Testis (tissue), 3 donors: Measurements from ENCODE around the gene TJP2. TPM values are rescaled to one million over a fixed set of nuclear protein-coding genes. Genes with fewer than 3 reads are reported as not detected.

Source experiments
- DNase-seq: peaks from one replicate; pipeline ENCODE4 v3.0.0-alpha.2; 2019
- H3K27ac ChIP-seq, 2 donors: fragments of 200-600 bp; sonication (generic); one replicate each; pipeline ENCODE4 v1.5.1; 2019
- H3K27me3 ChIP-seq: fragments of 200-600 bp; sonication (generic); one replicate; pipeline ENCODE4 v1.5.1; 2019
- H3K36me3 ChIP-seq: fragments of 200-600 bp; sonication (generic); one replicate; pipeline ENCODE4 v1.5.1; 2017; ENCODE audit warnings: low read depth; ENCODE audit errors: missing control alignments
- H3K4me1 ChIP-seq: fragments of 200-600 bp; sonication (generic); one replicate; pipeline ENCODE4 v1.5.1; 2019
- H3K4me3 ChIP-seq, 2 donors: fragments of 200-600 bp; sonication (generic); one replicate each; pipeline ENCODE4 v1.5.1; 2017 to 2019
- H3K9me3 ChIP-seq: fragments of 200-600 bp; sonication (generic); one replicate; pipeline ENCODE4 v1.5.1; 2017
- POLR2A ChIP-seq: fragments of 450-650 bp; IDR thresholded peaks from one replicate; pipeline ENCODE4 v1.6.1; 2017; ENCODE audit warnings: antibody characterized with exemption, mild to moderate bottlenecking, moderate library complexity
- WGBS, 2 donors: methylation state at CpG; one replicate each; pipeline ENCODE4 v1.1.5; 2018; 5-methylcytosine and 5-hydroxymethylcytosine counted together
- intact Hi-C: fragments of 100-400 bp; cut with DNase I; formaldehyde crosslinking; loops from one replicate; pipeline ENCODE4 v1.15.1; 2023; ENCODE audit warnings: low total_unique reads
- polyA plus RNA-seq: library from polyadenylated mRNA; stranded (reverse); fragments of 350-450 nt; fragmentation: Illumina TruSeq; extraction: RNeasy Lipid Tissue Mini Kit (QIAGEN cat#74804); gene quantifications from one replicate; pipeline ENCODE4 v1.2.3, GENCODE V29; 2014; ENCODE audit warnings: low read depth, low replicate concordance; ENCODE audit not compliant: insufficient read depth
- total RNA-seq, 2 donors: library from RNA; depleted of rRNA; stranded (reverse); fragments of >200 nt; gene quantifications; one replicate each; pipeline ENCODE4 v1.2.3, GENCODE V29; 2016
- TF ChIP-seq, protein P1 (sequence below), 3 experiments: fragments of 450-650 bp in 2 of 3; fragments of 200-600 bp in 1 of 3; sonication (generic) in 1 of 3; IDR thresholded peaks; one replicate each; pipeline ENCODE4 v1.5.1; 2016 to 2019; ENCODE audit warnings: antibody characterized with exemption in 3 of 3, mild to moderate bottlenecking in 2 of 3, moderate library complexity in 1 of 3

Gene TJP2
- total and polyA plus RNA-seq, 3 donors from 2014 or later: 108 to 168 (median 148) TPM

DNA sequence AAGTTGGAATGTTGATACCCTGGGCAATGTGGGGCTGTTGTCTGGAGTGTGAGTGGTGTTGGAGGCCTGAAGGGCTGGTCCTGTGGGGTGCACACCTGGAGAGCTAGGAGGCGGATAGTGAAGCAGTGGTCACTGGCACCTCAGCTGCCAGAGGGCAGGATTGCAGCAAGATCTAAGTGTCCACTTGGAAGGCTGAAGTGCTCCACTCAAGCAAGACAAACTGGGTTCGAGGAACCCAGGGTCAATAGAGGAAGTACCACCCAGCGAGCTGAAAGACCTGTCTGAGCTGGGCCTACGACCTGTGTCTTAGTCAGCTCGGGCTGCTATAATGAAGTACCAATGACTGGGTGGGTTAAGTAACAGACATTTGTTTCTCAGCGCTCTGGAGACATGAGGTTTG is 39.7 kb upstream of the TJP2 start:
- H3K27me3 ChIP-seq: no peaks in the 10 kb centered on the region
- WGBS, 2 donors: 93 to 98% methylated on average over 5 to 6 of the region's 6 CpGs
- intact Hi-C loops: loop anchor here (10.0 kb wide), 1 partner anchor 60 kb away; no protein-coding TSS in a partner anchor
- no peaks in the 10 kb centered on the region for H3K36me3 ChIP-seq
- no peaks in the 10 kb centered on the region for H3K9me3 ChIP-seq
- H3K27ac ChIP-seq: no peak overlapping the region
- no peak overlapping the region for H3K4me3 ChIP-seq
- H3K4me1 ChIP-seq: peaks cover 14% of the 10 kb centered on the region
- no peak for DNase-seq
- TF ChIP-seq POLR2A: no peak
- TF ChIP-seq, protein P1, sequence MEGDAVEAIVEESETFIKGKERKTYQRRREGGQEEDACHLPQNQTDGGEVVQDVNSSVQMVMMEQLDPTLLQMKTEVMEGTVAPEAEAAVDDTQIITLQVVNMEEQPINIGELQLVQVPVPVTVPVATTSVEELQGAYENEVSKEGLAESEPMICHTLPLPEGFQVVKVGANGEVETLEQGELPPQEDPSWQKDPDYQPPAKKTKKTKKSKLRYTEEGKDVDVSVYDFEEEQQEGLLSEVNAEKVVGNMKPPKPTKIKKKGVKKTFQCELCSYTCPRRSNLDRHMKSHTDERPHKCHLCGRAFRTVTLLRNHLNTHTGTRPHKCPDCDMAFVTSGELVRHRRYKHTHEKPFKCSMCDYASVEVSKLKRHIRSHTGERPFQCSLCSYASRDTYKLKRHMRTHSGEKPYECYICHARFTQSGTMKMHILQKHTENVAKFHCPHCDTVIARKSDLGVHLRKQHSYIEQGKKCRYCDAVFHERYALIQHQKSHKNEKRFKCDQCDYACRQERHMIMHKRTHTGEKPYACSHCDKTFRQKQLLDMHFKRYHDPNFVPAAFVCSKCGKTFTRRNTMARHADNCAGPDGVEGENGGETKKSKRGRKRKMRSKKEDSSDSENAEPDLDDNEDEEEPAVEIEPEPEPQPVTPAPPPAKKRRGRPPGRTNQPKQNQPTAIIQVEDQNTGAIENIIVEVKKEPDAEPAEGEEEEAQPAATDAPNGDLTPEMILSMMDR (IDR thresholded peaks at IDR 0.05): no peak

GRCh38 chr9:69136185-69136584 is 37.9 kb upstream of the TJP2 start:
- Histone ChIP-seq H3K27me3 (no peaks in the 10 kb centered on the region), H3K27ac (no peak overlapping the region), H3K4me1 (peaks cover 10% of the 10 kb centered on the region), H3K36me3 (no peaks in the 10 kb centered on the region), H3K4me3 (no peak overlapping the region), H3K9me3 (no peaks in the 10 kb centered on the region)
- no peak for DNase-seq
- 92 to 93% methylated on average over 2 of the region's 2 CpGs for WGBS, 2 donors
- intact Hi-C loops: loop anchor here (10.0 kb wide), 1 partner anchor 61 kb away; no protein-coding TSS in a partner anchor
- TF ChIP-seq, protein P1 (IDR thresholded peaks at IDR 0.05): no peak
- TF ChIP-seq POLR2A: no peak

DNA sequence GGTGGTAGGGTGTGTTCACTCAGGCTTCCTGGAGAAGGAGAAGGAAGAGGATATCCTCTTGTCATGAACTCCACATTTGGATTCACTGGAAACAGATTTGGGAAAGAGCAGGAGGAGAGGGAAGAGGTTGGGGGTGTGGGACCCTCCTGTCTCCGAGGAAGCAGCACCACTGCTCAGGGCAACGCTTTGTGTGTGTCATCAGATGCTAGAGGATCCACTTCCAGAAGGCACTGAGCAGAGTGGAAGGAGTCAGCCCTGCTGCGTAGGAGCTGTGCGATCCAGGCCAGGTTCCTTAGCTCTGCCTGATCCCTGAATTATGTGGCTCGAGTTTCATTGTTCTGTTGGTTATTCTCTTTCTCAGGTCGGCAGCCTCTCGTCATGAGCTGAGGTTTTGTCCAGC is 37.3 kb upstream of the TJP2 start:
- Histone ChIP-seq H3K36me3 (no peaks in the 10 kb centered on the region), H3K27me3 (no peaks in the 10 kb centered on the region), H3K4me3 (no peak overlapping the region), H3K27ac (no peak overlapping the region), H3K9me3 (no peaks in the 10 kb centered on the region), H3K4me1 (peaks cover 8% of the 10 kb centered on the region)
- intact Hi-C loops: loop anchor here (10.0 kb wide), 1 partner anchor 62 kb away; no protein-coding TSS in a partner anchor
- no peak for DNase-seq
- WGBS, 2 donors: 76 to 92% methylated on average over 7 of the region's 7 CpGs
- TF ChIP-seq, protein P1 (IDR thresholded peaks at IDR 0.05): no peak
- TF ChIP-seq POLR2A: no peak

DNA sequence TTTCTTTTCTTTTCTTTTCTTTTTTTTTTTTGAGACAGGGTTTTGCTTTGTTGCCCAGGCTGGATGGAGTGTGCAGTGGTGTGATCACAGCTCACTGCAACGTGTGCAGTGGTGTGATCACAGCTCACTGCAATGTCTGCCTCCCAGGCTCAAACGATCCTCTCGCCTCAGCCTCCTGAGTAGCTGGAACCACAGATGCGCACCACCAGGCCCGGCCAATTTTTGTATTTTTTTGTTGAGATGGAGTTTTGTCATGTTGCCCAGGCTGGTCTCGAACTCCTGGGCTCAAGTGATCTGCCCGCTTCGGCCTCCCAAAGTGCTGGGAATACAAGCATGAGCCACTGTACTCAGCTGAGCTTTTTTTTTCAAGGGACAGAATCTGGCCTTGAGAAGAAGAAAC is 36.8 kb upstream of the TJP2 start:
- H3K27me3 ChIP-seq: no peaks in the 10 kb centered on the region
- H3K27ac ChIP-seq: no peak overlapping the region
- intact Hi-C loops: loop anchor here (10.0 kb wide), 1 partner anchor 63 kb away; no protein-coding TSS in a partner anchor
- 87 to 93% methylated on average over 8 of the region's 8 CpGs for WGBS, 2 donors
- no peaks in the 10 kb centered on the region for H3K9me3 ChIP-seq
- H3K4me1 ChIP-seq: peaks cover 7% of the 10 kb centered on the region
- no peak overlapping the region for H3K4me3 ChIP-seq
- TF ChIP-seq, protein P1 (IDR thresholded peaks at IDR 0.05): no peak
- no peak for TF ChIP-seq POLR2A
- no peaks in the 10 kb centered on the region for H3K36me3 ChIP-seq
- DNase-seq: no peak

- DNase-seq: no peak
- TF ChIP-seq POLR2A: no peak
- TF ChIP-seq, protein P1 (IDR thresholded peaks at IDR 0.05): no peak
- 80 to 94% methylated on average over 9 of the region's 9 CpGs for WGBS, 2 donors
- intact Hi-C loops: loop anchor here (10.0 kb wide), 1 partner anchor 65 kb away; no protein-coding TSS in a partner anchor
- Histone ChIP-seq H3K36me3 (no peaks in the 10 kb centered on the region), H3K4me1 (peaks cover 7% of the 10 kb centered on the region), H3K27ac (no peak overlapping the region), H3K27me3 (no peaks in the 10 kb centered on the region), H3K4me3 (no peak overlapping the region), H3K9me3 (no peaks in the 10 kb centered on the region)
Observed at GRCh38 chr9:69139596-69139995, 34.5 kb upstream of the TJP2 start.
